Cardiac muscle cell (in vitro differentiated cells and primary cell): ENCODE measurements around the gene PDCD11. TPM values are rescaled to one million over a fixed set of nuclear protein-coding genes. Genes with fewer than 3 reads are reported as not detected.
A peak's percentile ranks its signal among the peaks of the same experiment; 100 is the strongest.
"Not testable (repeated sequence)": the region's sequence is repeated elsewhere in the genome, so short reads cannot be mapped to it uniquely, and the experiment has no call there.

ENCODE experiments used
- DNase-seq, 2 donors: peaks; one replicate each; pipeline versions ENCODE4 v3.0.0 to v3.0.0-alpha.2; 2010 to 2017; ENCODE audit warnings: low read depth in 1 of 2, low spot score in 1 of 2
- H3K27ac ChIP-seq: fragments of 200-600 bp; sonication (generic); 2 replicates; pipeline ENCODE4 v1.5.1; 2016
- H3K27me3 ChIP-seq: fragments of 200-600 bp; sonication (generic); 2 replicates; pipeline ENCODE4 v1.6.0; 2016; ENCODE audit warnings: control low read depth
- H3K36me3 ChIP-seq: fragments of 200-600 bp; sonication (generic); 2 replicates; pipeline ENCODE4 v1.5.1; 2016; ENCODE audit warnings: control low read depth
- H3K4me1 ChIP-seq: fragments of 200-600 bp; sonication (generic); 2 replicates; pipeline ENCODE4 v1.8.1; 2017; ENCODE audit warnings: low read depth, mild to moderate bottlenecking, mixed run types
- H3K4me3 ChIP-seq: fragments of 200-600 bp; sonication (generic); 2 replicates; pipeline ENCODE4 v1.5.1; 2016; ENCODE audit warnings: mild to moderate bottlenecking
- H3K9me3 ChIP-seq: fragments of 200-600 bp; sonication (generic); 2 replicates; pipeline ENCODE4 v1.5.1; 2017; ENCODE audit warnings: low read depth, mild to moderate bottlenecking, control low read depth
- CTCF ChIP-seq: IDR thresholded peaks from 2 replicates; pipeline ENCODE4 v1.5.1; 2012; ENCODE audit warnings: low read depth, mild to moderate bottlenecking, low read length
- polyA plus RNA-seq: library from polyadenylated mRNA; unstranded; fragments of >200 nt; fragmentation: Nextera tagmentation; extraction: Ambion mirVana; gene quantifications from 2 replicates; pipeline ENCODE4 v1.2.1, GENCODE V29; 2016
- total RNA-seq: library from RNA; depleted of rRNA; stranded (reverse); fragments of >200 nt; gene quantifications from 2 replicates; pipeline ENCODE4 v1.2.3, GENCODE V29; 2016

PDCD11 gene
- total and polyA plus RNA-seq, 2 experiments from 2014 or later = 17.9 to 30.3 TPM

GRCh38 chr10:103397191-103397825 is 882 bp downstream of the PDCD11 start:
- DNase-seq = peak in 1 of 2 donors; percentile 4
- Histone ChIP-seq H3K9me3 (no peaks in the 10 kb centered on the region), H3K4me3 (peak overlapping the region; percentile 86), H3K27ac (peak overlapping the region; percentile 37), H3K4me1 (peaks cover 16% of the 10 kb centered on the region), H3K36me3 (peaks cover 21% of the 10 kb centered on the region), H3K27me3 (no peaks in the 10 kb centered on the region)
- TF ChIP-seq CTCF = no peak

DNA sequence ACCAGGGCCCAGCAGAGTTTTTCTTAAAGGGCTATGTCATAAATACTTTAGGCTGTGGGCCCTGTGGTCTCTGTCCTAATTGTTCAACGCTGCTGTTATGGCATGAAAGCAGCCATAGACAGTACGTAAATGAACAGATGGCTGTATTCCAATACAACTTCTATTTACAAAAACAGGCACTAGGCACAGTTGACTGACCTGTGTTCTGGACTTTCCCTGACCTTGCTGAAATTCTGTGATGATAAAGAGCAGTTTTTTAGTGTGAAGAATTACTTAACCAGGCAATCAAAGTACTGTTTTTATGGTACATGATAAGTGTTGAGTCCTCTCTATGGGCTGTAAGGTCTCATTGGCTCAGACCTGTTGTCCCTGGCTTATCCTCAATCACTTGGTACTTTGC is 17.1 kb downstream of the PDCD11 start:
- Histone ChIP-seq H3K4me3 (no peak overlapping the region), H3K36me3 (peaks cover 77% of the 10 kb centered on the region), H3K27me3 (no peaks in the 10 kb centered on the region)

GRCh38 chr10:103415581-103415980 is 19.2 kb downstream of the PDCD11 start:
- no peak for TF ChIP-seq CTCF
- H3K36me3 ChIP-seq = peaks cover 76% of the 10 kb centered on the region
- no peaks in the 10 kb centered on the region for H3K9me3 ChIP-seq
- no peaks in the 10 kb centered on the region for H3K4me1 ChIP-seq
- H3K27ac ChIP-seq = no peak overlapping the region
- no peak for DNase-seq
- no peaks in the 10 kb centered on the region for H3K27me3 ChIP-seq
- no peak overlapping the region for H3K4me3 ChIP-seq

More for the DNA sequence above, 17.1 kb downstream of the PDCD11 start:
- Histone ChIP-seq H3K4me1 (no peaks in the 10 kb centered on the region), H3K27ac (no peak overlapping the region), H3K9me3 (no peaks in the 10 kb centered on the region)
- no peak for DNase-seq
- TF ChIP-seq CTCF = no peak

DNA sequence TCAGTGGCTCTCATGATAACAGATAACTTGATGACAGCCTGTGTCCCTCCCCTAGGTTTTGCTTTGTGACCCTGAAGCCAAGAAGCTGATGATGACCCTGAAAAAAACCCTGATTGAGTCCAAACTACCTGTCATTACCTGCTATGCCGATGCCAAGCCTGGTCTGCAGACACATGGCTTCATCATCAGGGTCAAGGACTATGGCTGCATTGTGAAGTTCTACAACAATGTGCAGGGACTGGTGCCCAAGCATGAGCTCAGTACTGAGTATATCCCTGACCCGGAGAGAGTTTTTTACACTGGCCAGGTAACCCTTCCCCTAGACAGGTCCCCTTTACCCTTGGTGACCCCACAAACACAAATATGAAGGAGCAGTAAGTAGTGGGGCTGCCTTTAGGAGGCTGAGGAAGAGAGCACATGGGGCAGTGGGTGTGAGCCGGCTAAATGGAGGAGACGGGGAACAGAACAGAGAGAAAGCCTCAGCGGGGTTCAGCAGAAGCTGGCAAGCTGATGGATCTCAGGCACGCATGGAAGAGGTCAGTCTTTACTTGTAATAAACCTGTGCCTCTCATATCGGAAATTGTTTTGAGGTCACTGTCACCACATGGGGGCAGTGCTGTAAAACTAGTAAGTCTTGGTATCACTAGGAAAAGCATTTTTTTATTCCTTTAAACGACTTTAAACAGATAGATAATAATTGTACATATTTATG is 20.2 kb downstream of the PDCD11 start:
- H3K27me3 ChIP-seq = no peaks in the 10 kb centered on the region
- peak; percentile 58 for TF ChIP-seq CTCF
- H3K27ac ChIP-seq = no peak overlapping the region
- H3K4me3 ChIP-seq = no peak overlapping the region
- peak; percentile 66 to 82 for DNase-seq
- no peaks in the 10 kb centered on the region for H3K9me3 ChIP-seq
- H3K36me3 ChIP-seq = peaks cover 77% of the 10 kb centered on the region
- H3K4me1 ChIP-seq = no peaks in the 10 kb centered on the region

DNA sequence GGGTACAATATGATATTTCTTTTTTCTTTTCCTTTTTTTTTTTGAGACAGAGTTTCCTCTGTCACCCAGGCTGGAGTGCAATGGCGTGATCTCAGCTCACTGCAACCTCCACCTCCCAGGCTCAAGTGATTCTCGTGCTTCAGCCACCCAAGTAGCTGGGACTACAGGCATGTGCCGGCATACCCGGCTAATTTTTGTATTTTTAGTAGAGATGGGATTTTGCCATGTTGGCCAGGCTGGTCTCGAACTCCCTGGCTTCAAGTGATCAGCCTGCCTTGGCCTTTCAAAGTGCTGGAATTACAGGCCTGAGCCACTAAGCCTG is 20.7 kb downstream of the PDCD11 start:
- peaks cover 76% of the 10 kb centered on the region for H3K36me3 ChIP-seq
- not testable (repeated sequence) for H3K27me3 ChIP-seq, DNase-seq, H3K4me3 ChIP-seq, H3K9me3 ChIP-seq, H3K4me1 ChIP-seq, H3K27ac ChIP-seq

- H3K27ac ChIP-seq = no peak overlapping the region
- H3K4me3 ChIP-seq = no peak overlapping the region
- no peaks in the 10 kb centered on the region for H3K4me1 ChIP-seq
- H3K36me3 ChIP-seq = peaks cover 76% of the 10 kb centered on the region
- H3K9me3 ChIP-seq = no peaks in the 10 kb centered on the region
- no peak for DNase-seq
- H3K27me3 ChIP-seq = no peaks in the 10 kb centered on the region
- no peak for TF ChIP-seq CTCF
These were observed 21.2 kb downstream of the PDCD11 start for GRCh38 chr10:103417601-103418000.
